ENCODE results near the gene ZBED6.
"Not testable (repeated sequence)": the region's sequence is repeated elsewhere in the genome, so short reads cannot be mapped to it uniquely, and the experiment has no call there.

ZBED6 gene, protein sequence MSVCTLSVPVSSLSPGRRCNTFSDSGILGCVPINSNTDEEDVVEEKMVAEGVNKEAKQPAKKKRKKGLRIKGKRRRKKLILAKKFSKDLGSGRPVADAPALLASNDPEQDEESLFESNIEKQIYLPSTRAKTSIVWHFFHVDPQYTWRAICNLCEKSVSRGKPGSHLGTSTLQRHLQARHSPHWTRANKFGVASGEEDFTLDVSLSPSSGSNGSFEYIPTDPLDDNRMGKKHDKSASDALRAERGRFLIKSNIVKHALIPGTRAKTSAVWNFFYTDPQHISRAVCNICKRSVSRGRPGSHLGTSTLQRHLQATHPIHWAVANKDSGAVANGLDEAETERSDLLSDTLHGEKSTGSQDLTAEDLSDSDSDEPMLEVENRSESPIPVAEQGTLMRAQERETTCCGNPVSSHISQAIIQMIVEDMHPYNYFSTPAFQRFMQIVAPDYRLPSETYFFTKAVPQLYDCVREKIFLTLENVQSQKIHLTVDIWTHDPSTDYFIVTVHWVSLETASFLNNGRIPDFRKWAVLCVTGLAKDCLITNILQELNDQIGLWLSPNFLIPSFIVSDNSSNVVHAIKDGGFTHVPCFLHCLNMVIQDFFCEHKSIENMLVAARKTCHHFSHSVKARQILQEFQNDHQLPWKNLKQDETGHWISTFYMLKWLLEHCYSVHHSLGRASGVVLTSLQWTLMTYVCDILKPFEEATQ (N-terminal part only)

DNA sequence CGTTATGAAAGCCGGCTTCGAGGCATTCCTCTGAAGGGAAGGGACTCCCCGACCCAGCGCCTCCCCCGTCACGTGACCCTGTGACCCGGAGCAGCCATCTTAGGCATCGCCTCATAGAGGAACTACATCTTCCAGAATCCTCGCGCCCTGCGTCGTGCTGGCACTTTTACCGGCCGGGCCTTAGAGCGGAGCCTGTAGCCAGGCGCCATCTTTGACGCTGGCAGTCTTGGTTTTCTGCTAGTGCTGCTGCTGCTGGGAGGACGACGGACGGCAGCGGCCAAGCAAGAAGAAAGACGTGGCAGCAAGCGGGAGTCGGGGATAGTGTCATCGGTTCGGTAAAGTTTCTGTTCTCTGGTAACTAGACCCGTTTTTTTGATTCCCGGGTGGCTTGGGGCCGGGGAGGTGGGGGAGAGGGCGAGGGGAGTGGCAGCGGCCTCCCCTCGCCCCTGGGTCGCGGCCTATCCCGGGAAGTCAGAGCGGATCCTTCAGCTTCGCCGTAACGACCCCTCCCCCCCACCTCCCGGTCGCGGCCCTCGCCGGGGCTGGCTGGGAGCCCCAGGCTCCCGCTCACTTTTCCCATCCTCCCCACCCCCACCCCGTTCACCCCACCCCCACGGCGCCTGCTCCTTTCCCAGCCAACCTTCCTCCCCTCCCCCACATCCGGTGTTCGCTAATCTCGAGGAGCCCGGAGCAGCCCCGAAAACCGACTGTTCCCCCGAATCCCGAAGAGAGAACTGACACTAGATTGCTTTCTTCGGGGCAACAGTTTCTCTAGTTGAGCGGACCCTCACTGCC lies at the start of gene ZBED6, which contains the start of gene ZC3H11A:
ZBED6 (plus strand) TSS at position 183 of the 795 bp plus-strand sequence. CDS start 1,900 bp downstream, outside the sequence.
ZC3H11A (plus strand) TSS at position 183 of the 795 bp plus-strand sequence. CDS start 21,448 bp downstream, outside the sequence.
- peak; percentile 83 for DNase-seq

DNA sequence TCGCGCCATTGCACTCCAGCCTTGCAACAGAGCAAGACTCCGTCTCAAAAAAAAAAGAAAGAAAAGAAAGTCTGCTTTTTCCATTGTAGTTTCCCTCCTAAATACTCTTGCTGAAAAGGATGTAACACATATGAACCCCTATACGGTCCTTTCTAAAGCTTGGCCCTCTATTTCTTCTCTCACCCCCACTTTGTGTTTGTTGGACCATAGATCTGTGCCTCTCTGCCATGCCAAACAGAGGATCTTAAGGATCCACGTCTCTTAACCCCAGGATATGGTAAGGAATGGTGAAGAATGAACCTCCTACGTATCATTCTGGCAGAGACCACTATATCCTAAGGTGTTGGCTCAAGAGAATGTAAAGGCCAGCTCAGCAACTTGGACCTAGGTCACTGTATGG lies 49.1 kb upstream of the ZBED6 start:
- DNase-seq, result no peak

DNA sequence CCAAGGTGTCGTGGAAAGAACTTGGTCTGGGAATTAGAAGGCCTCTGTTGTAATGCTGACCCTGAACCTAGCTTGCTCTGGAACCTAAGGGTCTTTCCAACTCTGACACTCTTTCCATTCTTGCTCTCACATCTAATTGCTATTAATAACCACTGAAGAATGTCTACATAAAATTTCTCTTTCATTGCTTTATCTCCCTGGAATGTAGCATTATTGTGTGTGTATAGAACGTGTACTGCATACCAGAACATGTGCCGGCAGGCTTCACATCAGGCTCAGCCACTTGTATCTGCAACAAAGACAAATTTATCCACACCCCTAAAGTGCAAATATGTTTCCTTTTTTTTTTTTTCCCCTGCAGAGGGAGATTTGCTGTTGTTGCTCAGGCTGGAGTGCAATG lies 44.4 kb upstream of the ZBED6 start:
- no peak for DNase-seq

DNA sequence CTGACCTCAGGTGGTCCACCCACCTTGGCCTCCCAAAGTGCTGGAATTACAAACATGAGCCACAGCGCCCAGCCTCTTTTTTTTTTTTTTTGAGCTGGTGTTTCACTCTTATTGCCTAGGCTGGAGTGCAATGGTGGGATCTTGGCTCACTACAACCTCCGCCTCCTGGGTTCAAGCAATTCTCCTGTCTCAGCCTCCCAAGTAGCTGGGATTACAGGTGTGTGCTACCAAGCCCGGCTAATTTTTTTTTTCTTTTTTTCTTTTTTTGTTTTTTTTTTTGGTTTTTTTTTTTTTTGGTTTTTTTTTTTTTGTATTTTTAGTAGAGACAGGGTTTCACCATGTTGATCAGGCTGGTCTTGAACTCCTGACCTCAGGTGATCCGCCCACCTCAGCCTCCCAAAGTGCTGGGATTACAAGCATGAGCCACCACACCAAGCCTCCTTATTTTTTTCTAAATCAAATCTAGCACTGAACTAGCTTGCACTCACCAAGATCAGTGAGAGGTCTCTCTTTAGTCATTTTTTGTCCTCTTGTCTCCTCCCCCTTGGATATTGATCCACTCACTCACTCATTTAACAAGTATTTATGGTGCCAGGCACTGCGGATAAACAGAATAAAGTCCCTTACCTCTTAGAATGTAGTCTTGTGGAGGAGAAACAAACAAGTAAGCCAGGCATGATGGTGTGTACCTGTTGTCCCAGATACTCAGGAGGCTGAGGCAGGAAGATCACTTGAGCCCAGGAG lies 43.6 kb upstream of the ZBED6 start:
- not testable (repeated sequence) for DNase-seq

DNA sequence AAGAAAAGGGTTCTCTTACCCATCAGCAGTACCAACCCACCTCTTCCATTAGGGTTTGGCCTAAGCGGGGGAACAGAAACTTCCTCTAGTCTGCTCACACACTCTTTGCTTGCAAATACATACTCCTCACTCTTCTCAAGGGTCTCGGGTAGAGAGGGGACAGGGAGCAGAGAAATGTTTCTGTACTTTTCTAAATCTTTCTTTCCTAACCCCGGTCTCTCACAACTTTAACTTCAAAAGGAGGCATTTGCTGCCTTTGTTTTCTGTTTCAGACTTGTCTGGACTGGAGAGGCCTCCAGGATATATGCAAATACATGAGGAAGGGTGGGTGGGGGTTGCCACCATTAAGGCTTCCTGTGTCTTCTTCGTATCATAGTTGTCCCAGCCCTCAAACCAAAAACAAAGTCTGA lies 41.0 kb upstream of the ZBED6 start:
- peak; percentile 30 for DNase-seq

DNA sequence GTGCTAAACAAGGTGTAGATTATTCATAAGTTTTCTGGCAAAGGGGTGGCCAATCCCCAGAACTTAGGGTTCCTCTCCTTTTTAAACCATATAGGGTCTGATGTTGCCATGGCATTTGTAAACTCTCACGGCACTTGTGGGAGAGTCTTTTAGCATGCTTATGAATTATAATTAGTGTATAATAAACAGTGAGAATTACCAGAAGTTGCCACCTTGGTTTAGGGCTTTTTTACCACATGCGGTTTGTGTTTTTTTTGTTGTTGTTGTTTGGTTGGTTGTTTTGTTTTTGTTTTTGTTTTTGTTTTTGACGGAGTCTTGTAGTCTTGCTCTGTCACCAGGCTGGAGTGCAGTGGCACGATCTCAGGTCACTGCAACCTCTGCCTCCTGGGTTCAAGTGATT lies 39.4 kb upstream of the ZBED6 start:
- no peak for DNase-seq

DNA sequence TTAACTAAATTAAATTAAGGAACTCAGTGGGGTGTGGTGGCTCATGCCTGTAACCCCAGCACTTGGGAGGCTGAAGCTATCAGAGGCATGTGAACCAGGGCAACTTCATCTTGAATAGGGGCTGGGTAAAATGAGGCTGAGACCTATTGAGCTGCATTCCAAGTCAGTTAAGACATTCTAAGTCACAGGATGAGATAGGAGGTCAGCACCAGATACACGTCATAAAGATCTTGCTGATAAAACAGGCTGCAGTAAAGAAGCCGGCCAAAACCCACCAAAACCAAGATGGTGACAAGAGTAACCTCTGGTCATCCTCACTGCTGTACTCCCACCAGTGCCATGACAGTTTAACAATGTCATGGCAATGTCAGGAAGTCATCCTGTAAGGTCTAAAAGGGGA lies 36.7 kb upstream of the ZBED6 start:
- not testable (repeated sequence) for DNase-seq

DNA sequence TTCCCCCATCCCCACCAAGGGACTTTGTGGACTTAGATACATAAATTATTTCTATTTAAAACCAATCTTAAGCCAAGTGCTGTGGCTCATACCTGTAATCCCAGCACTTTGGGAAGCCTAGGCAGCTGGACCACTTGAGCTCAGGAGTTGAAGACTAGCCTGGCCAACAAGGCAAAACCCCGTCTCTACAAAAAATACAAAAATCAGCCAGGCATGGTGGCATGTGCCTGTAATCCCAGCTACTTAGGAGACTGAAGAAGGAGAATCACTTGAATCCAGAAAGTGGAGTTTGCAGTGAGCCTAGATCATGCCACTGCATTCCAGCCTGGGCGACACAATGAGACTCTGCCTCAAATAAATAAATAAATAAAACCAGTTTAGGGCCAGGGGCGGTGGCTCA lies 34.9 kb upstream of the ZBED6 start:
- DNase-seq, result no peak

DNA sequence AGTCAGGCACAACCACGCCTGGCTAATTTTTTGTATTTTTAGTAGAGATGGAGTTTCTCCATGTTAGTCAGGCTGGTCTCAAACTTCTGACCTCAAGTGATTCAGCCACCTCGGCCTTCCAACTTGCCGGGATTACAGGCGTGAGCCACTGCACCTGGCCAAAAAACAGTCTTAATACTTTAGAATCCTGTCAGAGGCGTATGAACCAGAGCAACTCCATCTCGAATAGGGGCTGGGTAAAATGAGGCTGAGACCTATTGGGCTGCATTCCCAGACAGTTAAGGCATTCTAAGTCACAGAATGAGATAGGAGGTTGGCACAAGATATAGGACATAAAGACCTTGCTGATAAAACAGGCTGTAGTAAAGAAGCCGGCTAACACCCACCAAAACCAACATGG lies 33.5 kb upstream of the ZBED6 start:
- DNase-seq, result not testable (repeated sequence)

DNA sequence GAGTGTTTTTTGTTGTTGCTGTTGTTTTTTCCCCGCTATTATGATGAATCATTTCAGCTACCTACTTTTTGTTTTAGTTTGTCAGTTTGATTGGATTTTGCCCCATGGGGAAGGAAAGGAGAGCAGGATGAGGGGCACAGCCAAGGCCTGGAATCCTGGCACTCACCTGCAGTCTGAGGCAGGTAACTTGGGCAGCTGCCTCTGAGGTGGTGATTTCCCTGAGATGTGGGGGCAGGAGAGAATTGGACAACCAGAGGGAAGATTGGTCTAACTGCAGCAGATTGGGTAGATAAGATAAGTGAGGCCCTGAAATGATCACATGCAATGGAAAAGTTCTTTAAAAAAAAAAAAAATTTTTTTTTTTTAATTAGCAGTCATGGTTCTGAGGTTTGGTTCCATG lies 31.9 kb upstream of the ZBED6 start:
- no peak for DNase-seq

DNA sequence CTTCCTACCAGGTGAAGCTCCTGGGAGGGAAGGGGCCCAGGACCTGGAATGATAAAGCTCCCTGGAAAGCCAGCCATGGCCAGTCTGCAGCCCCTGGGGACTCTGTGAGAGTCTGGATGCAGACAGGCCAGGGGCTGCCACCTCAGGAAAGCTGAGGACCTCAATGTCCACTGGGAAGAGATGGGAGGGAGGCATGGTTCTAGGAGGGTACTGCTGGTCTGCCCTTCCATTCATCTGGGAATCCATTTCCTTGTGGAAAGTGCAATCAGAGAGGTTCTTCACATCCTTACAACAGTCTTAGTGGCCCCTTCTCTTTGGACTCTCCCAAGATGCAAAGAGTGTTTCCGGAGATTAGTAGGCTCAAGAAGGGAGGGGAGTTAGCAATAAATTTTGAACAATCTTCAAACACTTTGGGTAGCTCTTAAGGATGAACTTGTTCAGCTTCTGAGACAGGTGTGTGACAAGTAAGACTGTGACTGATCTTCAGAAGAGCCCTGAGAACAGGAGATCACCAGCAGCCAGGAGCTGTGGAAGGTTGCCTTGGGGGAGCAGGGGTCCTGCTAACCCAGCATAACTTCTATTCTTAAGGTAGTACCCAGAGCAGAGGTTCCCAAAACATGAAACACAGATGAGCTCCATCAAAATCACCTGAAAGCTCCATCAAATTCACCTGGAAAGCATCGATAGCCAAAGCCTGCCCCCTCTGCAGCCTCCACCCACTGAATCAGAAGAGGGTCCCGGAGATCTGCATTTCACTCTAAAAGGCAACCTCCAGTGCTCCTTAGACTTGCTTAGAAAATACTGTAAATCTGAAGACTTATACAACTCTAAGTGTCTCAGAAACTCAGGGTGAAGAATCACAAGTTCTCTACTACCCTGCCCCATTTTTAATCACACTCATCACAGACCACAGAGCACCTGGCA lies 31.1 kb upstream of the ZBED6 start:
- no peak for DNase-seq

DNA sequence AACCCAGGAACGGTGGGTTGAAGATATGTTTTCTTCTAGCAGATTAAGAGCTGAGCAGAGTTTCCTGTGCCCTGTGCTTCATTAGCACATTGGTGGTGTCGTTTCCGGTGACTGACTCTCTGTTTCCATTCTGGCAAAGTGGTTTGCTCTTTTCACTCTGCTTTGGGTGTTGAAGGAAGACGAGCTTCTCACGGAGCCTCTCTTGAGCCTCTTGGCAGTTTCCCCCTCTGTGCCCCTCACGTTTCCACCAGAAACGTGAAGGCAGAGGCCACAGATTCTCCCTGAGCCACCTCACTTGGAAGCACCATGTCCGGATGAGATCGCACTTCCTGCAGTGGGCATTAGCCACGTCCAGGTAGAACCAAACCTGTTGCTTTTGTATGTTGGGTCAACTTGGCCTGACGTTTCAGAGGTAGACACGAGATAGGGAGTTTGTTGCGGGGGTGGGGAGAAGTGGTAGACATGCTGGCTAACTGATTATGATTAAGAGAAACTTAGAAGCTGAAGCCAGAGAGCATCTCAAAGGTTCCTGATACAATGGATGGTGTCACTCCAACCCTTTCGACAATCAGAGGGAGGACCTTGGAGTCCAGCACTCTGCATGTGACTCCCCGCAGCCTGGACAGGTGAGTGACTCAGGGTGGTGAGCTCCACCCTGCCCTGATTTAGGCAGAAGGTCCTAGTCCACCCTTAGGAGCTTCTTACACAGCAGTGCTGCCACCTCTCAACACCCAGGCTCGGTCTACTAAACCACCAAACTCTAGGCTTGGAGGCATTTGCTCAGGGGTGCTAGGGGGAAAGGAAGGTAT lies 30.2 kb upstream of the ZBED6 start, which contains the start of gene LAX1:
LAX1 (plus strand) TSS at position 155 of the 809 bp plus-strand sequence; CDS start at position 538, 383 bp downstream.
- DNase-seq, result no peak

DNA sequence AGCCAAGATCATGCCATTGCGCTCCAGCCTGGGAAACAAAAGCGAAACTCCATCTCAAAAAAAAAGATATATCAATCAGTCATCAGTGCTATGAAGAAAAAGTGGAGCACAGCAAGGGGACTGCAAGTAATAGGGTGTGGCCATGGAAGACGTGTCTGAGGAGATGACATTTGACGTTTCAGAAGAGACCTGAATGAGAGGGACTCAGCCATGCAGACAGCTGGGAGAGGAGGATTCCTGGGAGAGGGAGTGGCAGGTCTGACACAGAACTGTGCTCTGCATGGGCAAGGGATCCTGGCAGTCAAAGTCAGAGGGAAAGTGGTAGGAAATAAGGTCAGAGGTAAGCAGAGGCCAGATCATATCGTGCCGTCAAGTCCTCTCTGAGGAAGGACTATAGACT lies 27.2 kb upstream of the ZBED6 start:
- no peak for DNase-seq

DNA sequence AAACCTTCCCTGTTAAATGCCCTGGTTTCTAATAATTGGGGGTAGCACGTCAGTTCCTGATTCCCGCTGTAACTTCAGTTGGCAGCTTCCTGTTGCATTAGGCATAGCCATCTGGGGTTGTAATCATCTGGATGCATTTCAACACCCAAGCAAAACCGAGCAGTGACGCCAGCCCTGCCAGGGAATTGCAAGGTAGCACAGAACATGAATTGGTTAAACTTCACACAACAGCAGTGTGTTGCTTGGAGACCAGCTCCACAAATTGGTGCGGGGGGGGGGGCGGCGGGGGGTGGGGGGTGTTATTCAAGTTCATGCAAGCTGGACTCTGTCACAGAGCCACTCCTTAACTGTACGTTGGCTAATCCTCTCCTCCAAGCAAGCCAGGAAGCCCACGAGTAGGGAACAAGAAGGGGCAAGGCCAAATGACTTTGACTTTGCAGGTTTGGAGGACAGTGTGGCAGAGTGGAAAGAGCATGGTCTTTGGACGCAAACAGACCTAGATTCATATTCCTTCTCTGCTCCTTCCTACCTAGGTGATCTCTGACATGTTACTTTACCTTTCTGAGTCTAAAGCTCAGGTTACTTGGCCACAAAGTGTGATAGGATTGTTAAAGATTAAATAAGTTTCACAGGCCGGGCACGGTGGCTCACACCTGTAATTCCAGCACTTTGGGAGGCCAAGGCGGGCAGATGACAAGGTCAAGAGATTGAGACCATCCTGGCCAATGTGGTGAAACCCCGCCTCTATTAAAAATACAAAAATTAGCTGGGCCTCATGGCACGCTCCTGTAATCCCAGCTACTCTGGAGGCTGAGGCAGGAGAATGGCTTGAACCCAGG lies 25.7 kb upstream of the ZBED6 start:
- no peak for DNase-seq

DNA sequence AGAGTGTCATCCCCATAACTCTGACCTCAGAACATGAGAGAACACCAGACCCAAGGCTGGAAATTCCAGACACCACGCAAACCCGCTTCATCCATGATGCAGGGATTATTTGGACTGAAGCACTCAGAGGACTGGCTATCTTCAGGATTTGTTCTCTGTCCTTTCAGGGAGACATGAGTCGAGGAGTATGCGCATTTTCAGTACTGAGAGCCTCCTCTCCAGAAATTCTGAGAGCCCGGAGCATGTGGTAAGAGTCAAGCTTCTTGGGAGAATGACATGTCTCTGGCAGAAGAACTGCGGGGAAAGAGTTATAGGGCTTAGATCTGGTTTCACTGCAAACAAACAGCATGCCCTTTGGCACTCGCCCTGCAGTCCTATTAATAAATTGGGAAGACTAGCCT lies 23.5 kb upstream of the ZBED6 start:
- DNase-seq, result no peak

DNA sequence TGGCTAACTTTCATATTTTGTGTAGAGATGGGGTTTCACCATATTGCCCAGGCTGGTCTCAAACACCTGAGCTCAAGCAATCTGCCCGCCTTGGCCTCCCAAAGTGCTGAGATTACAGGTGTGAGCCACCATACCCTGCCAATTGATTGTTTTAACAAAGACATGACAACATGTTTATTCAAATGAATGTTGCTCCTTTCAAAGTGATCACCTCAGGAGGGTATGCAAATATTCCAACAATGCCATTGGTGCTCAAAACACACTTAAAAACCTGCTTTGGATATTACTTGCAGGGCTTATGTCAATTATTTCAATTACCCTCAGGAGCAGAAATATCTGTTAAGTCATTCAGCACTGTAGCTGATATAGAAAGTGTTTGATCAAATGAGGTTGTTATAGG lies 22.6 kb upstream of the ZBED6 start:
- DNase-seq, result peak; percentile 29

DNA sequence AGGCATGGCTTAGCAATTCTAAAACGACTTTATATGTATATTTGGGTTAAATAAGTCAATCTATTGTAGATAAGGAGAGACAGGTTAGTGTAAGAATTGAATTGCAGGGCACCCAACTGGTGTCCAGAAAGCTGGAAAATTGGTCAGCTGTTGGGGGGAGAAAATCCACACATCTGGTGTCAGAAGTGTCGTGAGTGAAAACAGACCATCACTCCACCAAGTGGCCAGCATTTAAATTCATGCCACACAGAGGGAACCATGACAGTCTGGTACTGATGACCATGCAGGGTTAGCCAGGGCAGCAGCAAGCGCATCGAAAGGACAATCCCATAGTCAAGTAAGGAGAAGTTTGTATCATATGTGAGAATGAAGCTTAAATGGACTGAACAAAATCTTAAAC lies 18.8 kb upstream of the ZBED6 start:
- DNase-seq, result no peak

DNA sequence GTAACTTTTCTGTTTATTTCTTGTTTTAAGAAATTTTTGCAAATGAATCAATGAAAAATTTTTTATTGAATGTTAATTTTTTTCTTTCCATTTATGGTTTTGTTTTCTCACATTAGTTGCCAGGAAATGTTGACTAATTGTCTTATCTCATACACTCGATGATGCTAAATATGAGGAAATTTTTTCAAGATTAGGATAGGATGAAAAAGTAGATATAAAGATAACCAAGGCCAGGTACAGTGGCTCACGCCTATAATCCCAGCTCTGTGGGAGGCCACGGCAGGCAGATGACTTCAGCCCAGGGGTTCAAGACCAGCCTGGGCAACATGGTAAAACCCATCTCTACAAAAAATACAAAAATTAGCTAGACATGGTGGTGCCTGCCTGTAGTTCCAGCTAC lies 17.8 kb upstream of the ZBED6 start:
- no peak for DNase-seq

DNA sequence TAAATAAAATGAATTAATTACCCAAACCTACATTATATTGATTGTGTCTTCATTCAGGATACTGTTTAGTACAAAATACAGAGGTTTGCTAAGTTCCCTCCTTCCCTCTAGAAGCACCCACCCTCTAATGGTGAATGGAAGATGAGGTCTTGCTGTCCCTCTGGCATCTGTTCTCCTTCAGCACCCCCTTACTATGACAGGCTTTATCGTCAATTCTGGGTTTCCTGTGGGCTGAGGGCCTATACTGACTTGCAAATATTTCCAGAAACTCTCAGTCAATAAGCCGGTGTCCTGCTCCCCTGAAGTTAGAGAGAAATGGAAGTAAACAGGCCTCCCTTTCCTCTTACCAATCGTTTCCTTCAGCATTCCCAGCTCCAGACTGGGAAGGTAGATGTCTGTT lies 17.3 kb upstream of the ZBED6 start:
- DNase-seq, result no peak

DNA sequence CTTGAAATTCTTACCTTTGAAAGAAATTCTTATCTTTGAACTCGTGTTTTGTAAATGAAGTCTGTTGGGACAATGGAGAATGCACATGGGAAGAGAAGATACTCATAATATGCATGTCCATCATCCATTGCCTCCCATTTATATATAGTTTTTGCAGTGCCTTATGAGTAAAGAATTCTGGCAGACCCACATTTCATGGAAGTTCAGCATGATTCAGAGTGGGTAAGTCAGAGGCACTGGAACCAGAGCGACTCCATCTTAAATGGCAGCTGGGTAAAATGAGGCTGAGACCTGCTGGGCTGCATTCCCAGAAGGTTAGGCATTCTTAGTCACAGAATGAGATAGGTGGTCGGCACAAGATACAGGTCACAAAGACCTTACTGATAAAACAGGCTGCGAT lies 16.6 kb upstream of the ZBED6 start:
- no peak for DNase-seq
